GM20431 (cell line): Measurements from ENCODE around the gene SHBG.

Experiments used
- in situ Hi-C: fragments of 300-500 bp; cut with MseI, MboI; formaldehyde crosslinking; loops from one replicate; pipeline ENCODE4 v1.15.0; 2020; ENCODE audit warnings: low sequenced_read_pairs; ENCODE audit not compliant: unreplicated experiment

SHBG gene, protein sequence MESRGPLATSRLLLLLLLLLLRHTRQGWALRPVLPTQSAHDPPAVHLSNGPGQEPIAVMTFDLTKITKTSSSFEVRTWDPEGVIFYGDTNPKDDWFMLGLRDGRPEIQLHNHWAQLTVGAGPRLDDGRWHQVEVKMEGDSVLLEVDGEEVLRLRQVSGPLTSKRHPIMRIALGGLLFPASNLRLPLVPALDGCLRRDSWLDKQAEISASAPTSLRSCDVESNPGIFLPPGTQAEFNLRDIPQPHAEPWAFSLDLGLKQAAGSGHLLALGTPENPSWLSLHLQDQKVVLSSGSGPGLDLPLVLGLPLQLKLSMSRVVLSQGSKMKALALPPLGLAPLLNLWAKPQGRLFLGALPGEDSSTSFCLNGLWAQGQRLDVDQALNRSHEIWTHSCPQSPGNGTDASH

DNA sequence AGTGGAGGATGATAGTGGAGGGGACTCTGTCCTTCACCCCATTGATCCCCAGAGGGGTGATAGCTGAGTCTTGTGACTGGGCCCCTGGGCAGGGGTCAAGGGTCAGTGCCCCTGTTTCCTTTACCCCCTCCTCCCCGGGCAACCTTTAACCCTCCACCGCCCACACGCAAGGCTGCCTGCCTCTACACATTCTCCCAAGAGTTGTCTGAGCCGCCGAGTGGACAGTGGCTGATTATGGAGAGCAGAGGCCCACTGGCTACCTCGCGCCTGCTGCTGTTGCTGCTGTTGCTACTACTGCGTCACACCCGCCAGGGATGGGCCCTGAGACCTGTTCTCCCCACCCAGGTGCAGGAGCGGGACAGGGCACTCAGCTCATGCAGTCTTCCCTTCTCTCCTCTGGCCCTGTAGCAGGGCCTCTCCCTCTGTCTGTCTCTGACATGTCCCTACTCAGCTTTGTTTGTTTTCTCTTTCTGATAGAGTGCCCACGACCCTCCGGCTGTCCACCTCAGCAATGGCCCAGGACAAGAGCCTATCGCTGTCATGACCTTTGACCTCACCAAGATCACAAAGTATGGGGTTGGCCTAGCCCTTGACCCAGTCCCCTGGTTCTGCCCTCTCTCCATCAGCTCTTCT, at the start of gene SHBG:
SHBG (plus strand) TSS at position 197 of the 633 bp plus-strand sequence; CDS start at position 235, 38 bp downstream.
- in situ Hi-C loops: no loop called here

DNA sequence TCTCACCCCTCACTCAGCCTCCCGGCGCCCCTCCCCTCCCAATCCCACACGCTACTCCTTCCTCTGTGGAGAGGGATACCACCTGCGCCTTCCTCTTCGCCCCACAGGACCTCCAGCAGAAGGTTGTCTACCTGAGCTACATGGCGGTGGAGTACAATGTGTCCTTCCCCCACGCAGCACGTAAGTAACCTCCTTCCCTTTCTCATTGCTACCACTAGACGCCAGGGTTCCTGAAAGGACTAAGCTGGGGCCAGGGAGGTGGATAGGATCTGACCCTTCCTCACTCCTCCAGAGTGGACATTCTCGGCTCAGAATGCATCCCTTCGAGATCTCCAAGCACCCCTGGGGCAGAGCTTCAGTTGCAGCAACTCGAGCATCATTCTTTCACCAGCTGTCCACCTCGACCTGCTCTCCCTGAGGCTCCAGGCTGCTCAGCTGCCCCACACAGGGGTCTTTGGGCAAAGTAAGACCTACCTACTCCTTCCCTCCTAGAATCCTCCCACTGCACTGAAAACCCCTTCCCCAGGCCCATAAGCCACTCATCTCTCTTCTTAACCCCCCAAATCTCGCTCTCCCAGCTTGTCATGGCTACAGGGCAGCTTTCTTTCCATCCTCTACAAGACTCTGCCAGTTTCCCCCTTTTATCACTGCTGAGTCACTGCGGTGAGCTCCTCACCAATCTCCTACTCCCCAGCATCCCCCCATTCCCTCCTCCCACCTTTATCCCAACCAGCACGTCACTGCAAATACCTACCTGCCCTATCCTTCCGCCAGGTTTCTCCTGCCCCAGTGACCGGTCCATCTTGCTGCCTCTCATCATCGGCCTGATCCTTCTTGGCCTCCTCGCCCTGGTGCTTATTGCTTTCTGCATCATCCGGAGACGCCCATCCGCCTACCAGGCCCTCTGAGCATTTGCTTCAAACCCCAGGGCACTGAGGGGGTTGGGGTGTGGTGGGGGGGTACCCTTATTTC, 49.0 kb upstream of the SHBG start:
- in situ Hi-C loops: loop anchor here (25.0 kb wide), 1 partner anchor 544 kb away; the partner anchor contains the start of genes SLC16A11 and SLC16A13

DNA sequence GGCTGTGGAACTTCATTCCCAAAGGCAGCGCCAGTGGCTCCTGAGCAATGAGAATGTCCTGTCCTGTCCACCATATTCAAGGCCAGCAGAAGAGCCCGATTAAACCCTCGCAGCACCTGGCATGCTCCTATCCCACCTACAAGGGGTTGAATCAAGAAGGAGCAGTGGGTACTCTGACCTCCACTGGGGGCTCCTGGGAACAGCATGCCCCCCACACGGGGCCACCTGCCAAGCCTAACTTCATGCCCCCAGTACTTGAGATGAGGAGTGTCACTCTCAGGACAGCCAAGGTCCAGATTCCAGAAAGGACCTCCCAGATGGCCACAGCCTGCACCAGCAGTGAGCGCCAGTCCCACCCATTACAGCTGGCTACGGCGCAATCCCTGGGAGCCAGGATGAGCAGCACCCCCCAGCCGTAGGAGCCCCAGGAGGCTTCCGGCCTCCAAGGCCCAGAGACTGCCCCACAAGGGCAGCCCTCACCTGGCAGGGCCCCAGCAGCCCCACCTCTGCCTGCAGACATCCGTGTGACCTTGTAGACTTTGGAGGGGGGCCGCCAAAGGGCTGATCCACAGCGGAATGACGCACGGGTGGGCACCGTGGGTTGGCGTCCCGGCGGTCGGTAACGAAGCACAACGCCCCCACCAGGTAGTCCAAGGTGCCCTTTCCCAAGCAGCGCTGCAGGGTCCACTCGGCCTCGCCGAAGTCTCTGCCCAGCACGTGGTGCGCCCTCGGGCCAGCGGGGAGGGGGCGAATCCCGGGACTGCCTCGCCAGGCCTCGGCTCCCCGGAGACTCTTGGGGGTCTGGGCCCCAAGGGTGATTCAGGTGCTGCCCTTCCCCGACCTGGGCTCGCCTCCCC, 47.3 kb upstream of the SHBG start:
- in situ Hi-C loops: loop anchor here (25.0 kb wide), 1 partner anchor 545 kb away; the partner anchor contains the start of genes SLC16A11 and SLC16A13

DNA sequence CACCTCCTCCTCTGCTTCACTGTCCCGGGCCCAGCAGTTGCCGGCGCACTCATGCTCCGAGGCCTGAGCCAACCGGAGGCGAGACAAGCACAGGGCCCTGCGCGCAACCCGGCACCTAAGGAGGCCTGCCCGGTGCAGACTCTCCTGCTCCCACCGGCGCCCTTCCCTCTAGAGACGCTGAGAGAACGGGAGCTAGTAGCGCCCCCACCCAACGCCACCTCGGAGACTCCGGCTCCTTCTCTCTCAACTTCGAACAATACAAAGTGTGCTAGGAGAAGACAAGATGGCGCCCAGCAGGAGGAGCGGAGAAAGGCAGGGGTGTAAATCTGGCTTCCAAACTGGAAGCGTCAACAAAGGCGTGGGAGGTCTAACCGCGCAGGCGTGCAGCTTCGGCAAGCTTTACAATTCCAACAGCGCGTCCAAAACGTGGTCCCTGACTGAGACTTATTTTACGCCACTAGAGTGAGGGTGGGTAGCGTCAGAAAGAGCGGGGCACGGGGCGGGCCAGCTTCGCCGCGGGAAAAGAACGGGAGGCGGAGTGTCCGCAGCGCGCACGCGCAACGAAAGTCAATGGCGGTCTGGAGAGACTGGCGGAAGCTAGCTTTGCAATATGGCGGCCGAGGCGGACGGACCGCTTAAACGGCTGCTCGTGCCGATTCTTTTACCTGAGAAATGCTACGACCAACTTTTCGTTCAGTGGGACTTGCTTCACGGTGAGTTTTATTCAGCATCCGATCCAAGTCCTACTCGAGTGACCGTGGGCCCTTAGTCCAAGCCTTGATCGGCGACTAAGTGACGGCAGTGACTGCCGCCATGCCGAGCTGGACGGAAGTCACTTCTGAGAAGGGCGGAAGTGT, 46.5 kb upstream of the SHBG start, which contains the start of gene MPDU1:
MPDU1 (plus strand) TSS at position 600 of the 857 bp plus-strand sequence; CDS start at position 611, 11 bp downstream.
- in situ Hi-C loops: loop anchor here (25.0 kb wide), 1 partner anchor 546 kb away; the partner anchor contains the start of genes SLC16A11 and SLC16A13

DNA sequence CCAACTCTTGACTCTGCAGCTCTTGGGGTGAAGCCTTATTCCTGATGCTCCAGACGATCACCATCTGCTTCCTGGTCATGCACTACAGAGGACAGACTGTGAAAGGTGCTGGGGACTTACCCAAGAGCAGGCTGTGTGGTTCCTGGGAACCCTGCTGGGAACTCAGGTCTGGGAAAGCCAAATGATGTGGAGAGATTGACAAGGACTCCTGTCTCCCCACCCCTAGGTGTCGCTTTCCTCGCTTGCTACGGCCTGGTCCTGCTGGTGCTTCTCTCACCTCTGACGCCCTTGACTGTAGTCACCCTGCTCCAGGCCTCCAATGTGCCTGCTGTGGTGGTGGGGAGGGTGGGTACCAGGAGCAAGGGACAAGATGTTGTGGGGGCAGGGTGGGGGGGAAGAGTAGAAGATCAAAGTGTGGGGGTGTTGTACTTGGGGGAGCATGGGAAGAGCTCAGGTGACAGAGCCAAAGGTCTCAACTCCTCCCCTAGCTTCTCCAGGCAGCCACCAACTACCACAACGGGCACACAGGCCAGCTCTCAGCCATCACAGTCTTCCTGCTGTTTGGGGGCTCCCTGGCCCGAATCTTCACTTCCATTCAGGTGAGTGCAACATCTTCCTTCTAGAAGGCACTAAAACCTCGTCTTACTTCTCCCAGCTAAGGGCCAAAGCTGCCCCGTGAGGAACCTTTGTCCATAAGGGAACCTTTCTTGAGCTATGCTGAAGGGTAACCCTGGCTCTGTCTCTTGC, 43.1 kb upstream of the SHBG start:
- in situ Hi-C loops: loop anchor here (25.0 kb wide), 1 partner anchor 550 kb away; the partner anchor contains the start of genes SLC16A11 and SLC16A13

DNA sequence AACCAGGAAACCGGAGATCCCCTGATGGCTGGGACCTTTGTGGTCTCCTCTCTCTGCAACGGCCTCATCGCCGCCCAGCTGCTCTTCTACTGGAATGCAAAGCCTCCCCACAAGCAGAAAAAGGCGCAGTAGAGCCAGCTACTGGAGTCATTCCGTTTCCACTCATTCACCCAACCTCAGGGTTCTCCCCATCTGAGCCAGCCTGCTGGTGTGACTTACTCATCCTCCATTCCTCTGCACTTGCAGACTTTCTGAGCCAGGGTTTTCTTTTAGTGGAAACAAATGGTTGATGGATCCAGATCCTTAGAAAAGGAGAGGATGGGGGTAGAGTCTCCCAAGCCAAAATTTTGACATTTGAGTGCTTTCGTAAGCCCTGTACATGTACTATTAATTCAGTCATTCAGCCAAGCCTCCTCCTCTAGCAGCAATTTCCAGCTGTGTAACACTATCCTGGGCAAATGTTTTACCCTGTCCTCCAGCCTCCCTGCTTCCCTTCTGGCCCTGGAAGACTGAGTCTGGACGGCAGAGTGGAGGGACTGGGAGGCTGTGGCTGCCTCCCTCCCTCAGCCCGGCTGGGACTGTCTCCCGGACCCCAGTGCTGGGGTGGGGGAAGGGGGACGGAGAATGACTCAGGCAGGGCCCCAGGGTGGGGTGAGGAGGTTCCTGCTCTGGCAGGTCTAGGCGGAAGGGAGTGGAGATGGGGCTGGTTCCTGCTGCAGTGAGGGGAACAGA, 42.3 kb upstream of the SHBG start:
- in situ Hi-C loops: loop anchor here (25.0 kb wide), 1 partner anchor 550 kb away; the partner anchor contains the start of genes SLC16A11 and SLC16A13

DNA sequence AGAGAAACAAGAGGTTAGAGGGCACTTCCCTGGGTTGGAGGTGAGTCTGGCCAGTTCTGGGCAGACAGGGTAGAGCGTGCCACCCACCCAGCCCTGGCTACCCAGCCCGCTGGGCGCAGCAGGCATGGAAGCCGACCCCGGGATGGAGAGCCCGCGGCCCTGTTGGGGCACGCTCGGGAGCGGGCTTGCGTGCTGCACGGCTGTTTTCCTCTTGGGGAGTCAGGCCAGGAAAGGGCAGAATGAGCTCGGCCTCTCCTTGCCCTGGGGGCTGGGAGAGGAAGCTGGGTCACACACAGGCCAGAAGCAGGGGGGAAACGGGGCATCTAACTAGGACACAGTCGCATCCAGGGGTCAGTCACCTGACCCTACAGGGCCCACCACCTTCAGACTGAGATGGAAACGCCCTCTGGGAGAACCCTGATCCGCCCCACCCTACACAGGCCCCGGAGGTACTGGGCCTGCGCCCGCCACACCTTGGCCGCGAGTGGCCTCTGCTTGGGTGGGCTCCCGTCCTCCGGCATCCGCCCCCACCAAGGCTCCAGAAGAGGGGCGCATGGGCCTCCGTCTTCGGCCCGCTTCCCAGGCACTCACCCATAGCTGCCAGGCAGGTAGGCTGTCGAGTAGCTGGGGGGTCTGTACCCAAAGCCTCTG, 41.3 kb upstream of the SHBG start:
- in situ Hi-C loops: loop anchor here (25.0 kb wide), 1 partner anchor 551 kb away; the partner anchor contains the start of genes SLC16A11 and SLC16A13

DNA sequence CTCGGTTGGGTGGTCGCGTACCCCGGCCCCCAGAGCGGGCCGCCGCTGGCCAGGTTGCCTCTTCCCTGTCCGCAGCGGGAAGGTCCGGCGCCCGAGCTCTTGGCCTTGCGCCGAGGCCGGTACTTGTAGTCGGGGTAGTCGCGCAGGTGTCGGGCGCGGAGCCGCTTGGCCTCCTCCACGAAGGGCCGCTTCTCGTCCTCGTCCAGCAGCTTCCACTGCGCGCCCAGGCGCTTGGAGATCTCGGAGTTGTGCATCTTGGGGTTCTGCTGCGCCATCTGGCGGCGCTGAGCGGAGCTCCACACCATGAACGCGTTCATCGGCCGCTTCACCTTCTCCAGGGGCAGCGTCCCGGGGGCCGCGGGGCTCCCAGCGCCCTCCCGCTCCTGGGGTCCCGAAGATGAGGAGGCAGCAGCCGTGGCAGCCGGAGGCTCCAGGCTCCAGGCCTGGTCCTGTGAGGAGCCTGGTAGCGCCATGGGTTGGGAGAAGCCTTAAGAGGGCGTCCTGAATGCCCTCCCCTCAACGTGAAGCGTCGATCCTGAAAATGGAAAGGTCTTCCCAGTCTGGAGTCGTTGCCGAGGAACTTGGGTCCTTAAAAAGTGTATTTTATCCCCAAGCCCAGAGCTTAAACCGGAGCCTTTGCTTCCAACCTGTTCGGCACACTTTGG, 40.6 kb upstream of the SHBG start:
- in situ Hi-C loops: loop anchor here (25.0 kb wide), 1 partner anchor 552 kb away; the partner anchor contains the start of genes SLC16A11 and SLC16A13

DNA sequence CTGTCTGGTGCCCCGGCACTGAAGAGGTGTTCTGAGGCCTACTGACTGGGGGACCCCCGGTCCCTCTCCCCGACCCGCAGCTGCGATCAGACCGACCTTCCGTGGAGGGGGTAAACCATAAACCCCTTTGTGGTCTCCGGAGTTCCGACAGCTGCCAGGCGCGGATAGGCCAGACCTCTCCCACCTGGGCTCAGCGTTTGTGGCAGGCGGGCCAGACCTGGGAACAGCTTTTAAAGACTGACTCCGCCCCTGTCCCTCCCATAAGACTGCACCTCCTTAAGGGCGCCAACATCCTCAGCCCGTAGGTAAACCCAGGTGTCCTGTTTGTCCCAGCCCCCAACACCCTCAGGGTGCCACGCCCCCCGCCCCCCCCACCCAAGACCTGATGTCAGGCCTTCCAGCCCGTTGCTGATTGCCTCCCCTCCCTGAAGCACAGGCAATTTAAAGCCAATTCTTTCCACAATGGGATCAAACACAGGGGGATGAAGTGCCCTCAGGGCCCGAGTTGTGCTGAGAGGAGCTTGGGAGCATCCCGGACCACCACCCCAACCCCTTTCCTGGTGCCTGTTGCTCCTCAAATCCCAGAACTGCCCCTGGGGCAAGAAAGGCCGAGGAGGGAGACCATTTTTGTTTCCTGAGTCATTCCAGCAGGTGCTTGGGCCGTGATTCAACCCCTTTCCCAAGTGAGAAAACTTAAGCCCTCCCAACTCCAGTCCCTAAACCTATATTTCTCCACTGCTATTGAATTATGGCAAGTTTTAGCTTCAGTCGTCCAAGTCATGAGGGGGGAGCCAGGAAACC, 39.8 kb upstream of the SHBG start, which contains the start of gene SOX15:
SOX15 (minus strand) TSS at position 204 of the 801 bp plus-strand sequence. CDS start 418 bp downstream, outside the sequence.
- in situ Hi-C loops: loop anchor here (25.0 kb wide), 1 partner anchor 553 kb away; the partner anchor contains the start of genes SLC16A11 and SLC16A13

DNA sequence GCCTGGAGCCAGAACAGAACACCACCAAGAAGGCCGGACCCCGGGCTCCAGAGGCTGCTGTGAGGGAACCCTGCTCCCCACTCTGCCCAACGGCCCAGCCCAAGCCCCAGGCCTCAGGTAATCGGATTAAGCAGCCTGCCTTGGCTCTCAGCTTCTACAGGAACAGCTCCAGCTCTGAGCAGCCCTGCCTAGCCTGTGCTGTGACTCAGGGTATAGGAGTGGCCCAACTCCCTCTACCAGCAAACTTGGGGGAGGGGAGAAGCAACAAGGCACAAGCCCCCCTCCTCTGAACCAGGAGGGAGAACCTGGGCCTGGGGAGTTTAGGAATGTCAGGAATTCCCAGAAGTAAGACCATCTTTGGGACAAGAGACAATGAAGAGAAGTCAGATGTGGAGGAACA, 39.2 kb upstream of the SHBG start:
- in situ Hi-C loops: loop anchor here (25.0 kb wide), 1 partner anchor 553 kb away; the partner anchor contains the start of genes SLC16A11 and SLC16A13

DNA sequence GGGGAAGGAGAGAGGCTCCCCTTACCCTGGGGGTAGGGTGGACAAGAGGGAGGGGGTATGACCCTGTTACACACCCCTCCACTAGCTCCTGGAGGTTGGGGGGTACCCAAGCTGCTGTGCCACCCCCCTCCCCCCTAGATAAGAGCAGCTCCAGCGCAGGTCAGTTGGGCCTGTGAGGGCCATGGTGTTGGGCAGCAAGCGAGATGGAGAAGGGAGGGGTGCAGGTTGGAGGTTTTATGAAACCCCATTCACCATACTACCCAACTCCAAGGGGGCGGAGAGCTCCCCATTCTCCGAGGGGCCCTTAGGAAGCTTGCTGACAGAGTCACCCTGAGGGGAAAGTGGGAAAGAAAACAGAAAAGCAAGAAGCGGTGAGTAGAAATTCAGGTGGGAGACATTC, 38.3 kb upstream of the SHBG start:
- in situ Hi-C loops: loop anchor here (25.0 kb wide), 1 partner anchor 554 kb away; the partner anchor contains the start of genes SLC16A11 and SLC16A13

DNA sequence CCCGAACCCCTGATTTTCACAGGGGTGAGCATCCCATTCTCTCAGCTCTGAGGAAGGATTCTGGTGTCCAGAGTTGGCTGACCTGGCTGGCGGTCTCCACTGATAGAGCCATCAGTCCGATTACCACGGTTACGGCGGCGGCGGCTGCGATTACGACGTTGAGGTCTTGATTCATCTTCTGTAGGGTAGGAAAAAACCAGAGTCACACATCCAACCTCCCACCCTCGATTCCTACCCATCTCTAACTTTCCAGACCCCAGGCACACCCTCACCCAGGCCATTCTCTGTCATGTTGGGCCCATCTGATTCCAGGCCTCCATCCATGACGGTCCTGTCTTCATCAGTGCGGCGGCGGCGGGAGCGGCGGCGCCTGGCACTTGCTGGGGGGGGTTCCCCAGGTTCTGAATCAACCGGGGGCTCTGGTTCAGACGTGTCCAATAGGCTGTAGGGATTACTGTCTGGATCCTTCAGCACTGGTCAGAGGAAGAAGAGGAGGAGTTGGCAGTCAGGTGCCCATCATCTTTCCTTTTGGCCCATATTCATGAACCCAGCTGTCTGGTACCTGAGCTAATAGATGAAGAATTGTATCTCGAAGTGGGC, 37.4 kb upstream of the SHBG start:
- in situ Hi-C loops: loop anchor here (25.0 kb wide), 1 partner anchor 555 kb away; the partner anchor contains the start of genes SLC16A11 and SLC16A13

DNA sequence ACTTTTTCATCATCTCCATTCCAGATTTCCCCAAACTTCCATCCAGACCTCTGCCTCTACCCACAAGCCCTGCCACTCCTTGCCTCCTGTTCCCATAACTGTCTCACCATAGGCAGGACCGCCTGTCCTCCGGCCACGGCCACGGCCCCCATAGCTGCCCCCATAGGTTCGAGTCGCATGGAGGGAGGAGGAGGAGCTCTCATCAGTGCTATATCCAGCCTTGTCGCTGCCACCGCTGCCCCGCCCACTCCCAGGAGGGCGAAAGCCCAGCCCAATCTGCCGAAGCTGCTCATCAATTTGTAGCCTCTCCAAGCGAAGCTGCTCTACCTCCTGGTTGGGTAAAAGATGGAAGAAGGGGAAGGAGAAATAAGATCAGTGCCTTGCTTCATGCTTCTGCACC, 36.6 kb upstream of the SHBG start:
- in situ Hi-C loops: loop anchor here (25.0 kb wide), 1 partner anchor 556 kb away; the partner anchor contains the start of genes SLC16A11 and SLC16A13
